Effector memory CD4-positive, alpha-beta T cell (primary cell): ENCODE results near the gene VWA1.
"Not testable (repeated sequence)": the region's sequence is repeated elsewhere in the genome, so short reads cannot be mapped to it uniquely, and the experiment has no call there.

Experiments
- DNase-seq, 3 donors: peaks; one replicate each; pipeline ENCODE4 v3.0.0-alpha.2; 2020
- H3K27ac ChIP-seq: 2 replicates; pipeline ENCODE4 v1.7.0; 2013; ENCODE audit warnings: mild to moderate bottlenecking, low read length, moderate library complexity; ENCODE audit not compliant: insufficient read depth, poor library complexity, severe bottlenecking
- H3K27me3 ChIP-seq: replicated peaks from 2 replicates; pipeline ENCODE4 v1.7.0; 2013; ENCODE audit warnings: mild to moderate bottlenecking, low read length; ENCODE audit not compliant: insufficient read depth, control insufficient read depth, poor library complexity, severe bottlenecking
- H3K36me3 ChIP-seq: 2 replicates; pipeline ENCODE4 v1.7.0; 2013; ENCODE audit warnings: mild to moderate bottlenecking, low read length, moderate library complexity; ENCODE audit not compliant: control insufficient read depth, insufficient read depth
- H3K4me1 ChIP-seq: 2 replicates; pipeline ENCODE4 v1.7.0; 2013; ENCODE audit warnings: low read length, mild to moderate bottlenecking; ENCODE audit not compliant: control insufficient read depth, insufficient read depth, poor library complexity, severe bottlenecking
- H3K4me3 ChIP-seq: 2 replicates; pipeline ENCODE4 v1.7.0; 2013; ENCODE audit warnings: low read length, low read depth, mild to moderate bottlenecking; ENCODE audit not compliant: insufficient read depth, poor library complexity, severe bottlenecking
- H3K9me3 ChIP-seq: 2 replicates; pipeline ENCODE4 v1.7.0; 2013; ENCODE audit warnings: mild to moderate bottlenecking, low read length, moderate library complexity; ENCODE audit not compliant: control insufficient read depth

The VWA1 gene

DNA sequence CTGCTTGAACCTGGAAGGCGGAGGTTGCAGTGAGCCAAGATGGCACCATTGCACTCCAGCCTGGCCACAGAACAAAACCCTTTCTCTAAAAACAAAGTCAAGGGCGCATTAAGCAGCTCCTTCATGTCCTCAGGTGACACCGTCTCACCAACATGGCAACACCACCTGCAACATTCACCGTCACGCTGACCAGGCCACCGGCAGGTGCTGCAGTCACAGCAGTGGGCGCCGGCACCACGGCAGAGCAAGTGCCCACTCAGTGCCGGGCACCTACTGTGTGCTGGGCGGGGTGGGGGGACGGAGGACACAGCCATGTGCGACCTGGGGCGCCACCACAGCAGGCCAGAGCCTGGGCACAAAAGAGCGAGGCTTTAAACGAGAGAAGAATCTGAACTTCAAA lies 48.2 kb downstream of the VWA1 start:
- H3K36me3 ChIP-seq, result peaks cover 30% of the 10 kb centered on the region
- H3K9me3 ChIP-seq, result no peaks in the 10 kb centered on the region

DNA sequence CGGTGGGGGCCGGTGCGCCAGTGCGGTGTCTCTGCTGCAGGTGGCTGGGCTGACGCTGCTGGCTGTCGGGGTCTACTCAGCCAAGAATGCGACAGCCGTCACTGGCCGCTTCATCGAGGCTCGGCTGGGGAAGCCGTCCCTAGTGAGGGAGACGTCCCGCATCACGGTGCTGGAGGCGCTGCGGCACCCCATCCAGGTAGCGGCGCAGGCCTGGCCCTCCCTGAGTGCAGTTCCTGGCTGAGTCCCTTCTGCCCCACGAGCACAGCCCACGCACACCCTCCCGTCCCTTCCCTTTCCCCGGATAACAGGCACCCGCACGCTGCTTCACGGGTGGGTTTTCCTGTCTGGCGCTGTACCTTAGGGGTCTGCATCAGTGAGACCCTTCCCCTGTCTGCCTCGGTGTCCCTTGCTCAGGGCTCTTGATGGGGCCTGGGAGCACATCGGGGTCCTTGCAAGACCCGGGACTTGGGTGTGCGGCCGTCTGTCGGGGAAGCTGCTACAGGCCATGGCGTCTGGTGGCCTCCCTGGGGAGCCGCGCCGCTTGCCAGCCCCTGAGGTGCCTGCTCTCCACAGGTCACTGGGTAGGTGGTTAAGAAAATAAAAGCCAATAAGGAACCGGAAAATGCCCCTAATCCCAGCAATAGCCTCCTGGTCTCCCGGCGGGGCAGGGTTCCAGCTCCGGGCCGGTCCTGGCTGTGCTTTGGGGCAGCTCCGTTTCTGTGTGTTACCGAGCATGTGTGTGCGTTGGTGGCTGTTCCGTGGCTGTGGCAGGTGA lies 49.7 kb downstream of the VWA1 start:
- not testable (repeated sequence) for DNase-seq, H3K27ac ChIP-seq, H3K9me3 ChIP-seq, H3K27me3 ChIP-seq, H3K4me1 ChIP-seq, H3K4me3 ChIP-seq
- H3K36me3 ChIP-seq, result peaks cover 32% of the 10 kb centered on the region

More for the DNA sequence above, 48.2 kb downstream of the VWA1 start:
- H3K4me1 ChIP-seq, result no peaks in the 10 kb centered on the region
- DNase-seq, result no peak
- no peaks in the 10 kb centered on the region for H3K27me3 ChIP-seq
- no peak overlapping the region for H3K4me3 ChIP-seq
- no peak overlapping the region for H3K27ac ChIP-seq

DNA sequence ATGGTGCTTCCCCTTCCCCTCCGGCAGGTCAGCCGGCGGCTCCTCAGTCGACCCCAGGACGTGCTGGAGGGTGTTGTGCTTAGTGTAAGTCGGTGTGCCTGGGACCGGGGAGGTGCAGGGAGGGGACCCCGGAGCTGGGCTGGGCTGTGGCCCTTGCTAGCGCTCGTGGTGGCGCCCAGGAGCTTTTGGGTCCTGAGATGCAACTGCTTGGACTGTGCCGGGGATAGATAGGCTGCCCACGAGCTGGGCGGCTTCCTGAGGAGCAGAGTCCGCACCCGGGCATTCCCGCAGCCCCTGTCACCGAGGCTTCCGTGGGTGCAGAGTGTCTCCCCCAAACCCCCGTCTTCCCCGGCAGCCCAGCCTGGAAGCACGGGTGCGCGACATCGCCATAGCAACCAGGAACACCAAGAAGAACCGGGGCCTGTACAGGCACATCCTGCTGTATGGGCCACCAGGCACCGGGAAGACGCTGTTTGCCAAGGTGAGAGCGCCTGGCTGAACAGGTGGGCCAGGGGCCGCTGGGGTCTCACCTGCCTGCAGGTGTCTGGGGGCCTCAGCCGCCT lies 50.3 kb downstream of the VWA1 start:
- peaks cover 35% of the 10 kb centered on the region for H3K36me3 ChIP-seq
- not testable (repeated sequence) for H3K4me1 ChIP-seq, DNase-seq, H3K27me3 ChIP-seq, H3K9me3 ChIP-seq, H3K27ac ChIP-seq, H3K4me3 ChIP-seq

GRCh38 chr1:1487701-1488100 lies 52.2 kb downstream of the VWA1 start:
- Histone ChIP-seq H3K4me3 (no peak overlapping the region), H3K27me3 (no peaks in the 10 kb centered on the region), H3K4me1 (no peaks in the 10 kb centered on the region), H3K27ac (no peak overlapping the region), H3K9me3 (no peaks in the 10 kb centered on the region), H3K36me3 (peaks cover 42% of the 10 kb centered on the region)
- DNase-seq, result no peak

- DNase-seq, result no peak
- Histone ChIP-seq H3K4me1 (no peaks in the 10 kb centered on the region), H3K27ac (no peak overlapping the region), H3K4me3 (no peak overlapping the region), H3K9me3 (no peaks in the 10 kb centered on the region), H3K27me3 (no peaks in the 10 kb centered on the region), H3K36me3 (peaks cover 37% of the 10 kb centered on the region)
Measured at GRCh38 chr1:1489231-1489630, 53.7 kb downstream of the VWA1 start.

- Histone ChIP-seq H3K27me3 (no peaks in the 10 kb centered on the region), H3K9me3 (no peaks in the 10 kb centered on the region), H3K4me1 (no peaks in the 10 kb centered on the region), H3K27ac (no peak overlapping the region), H3K4me3 (no peak overlapping the region), H3K36me3 (peaks cover 37% of the 10 kb centered on the region)
- no peak for DNase-seq
Measured at GRCh38 chr1:1489861-1490260, 54.4 kb downstream of the VWA1 start.

DNA sequence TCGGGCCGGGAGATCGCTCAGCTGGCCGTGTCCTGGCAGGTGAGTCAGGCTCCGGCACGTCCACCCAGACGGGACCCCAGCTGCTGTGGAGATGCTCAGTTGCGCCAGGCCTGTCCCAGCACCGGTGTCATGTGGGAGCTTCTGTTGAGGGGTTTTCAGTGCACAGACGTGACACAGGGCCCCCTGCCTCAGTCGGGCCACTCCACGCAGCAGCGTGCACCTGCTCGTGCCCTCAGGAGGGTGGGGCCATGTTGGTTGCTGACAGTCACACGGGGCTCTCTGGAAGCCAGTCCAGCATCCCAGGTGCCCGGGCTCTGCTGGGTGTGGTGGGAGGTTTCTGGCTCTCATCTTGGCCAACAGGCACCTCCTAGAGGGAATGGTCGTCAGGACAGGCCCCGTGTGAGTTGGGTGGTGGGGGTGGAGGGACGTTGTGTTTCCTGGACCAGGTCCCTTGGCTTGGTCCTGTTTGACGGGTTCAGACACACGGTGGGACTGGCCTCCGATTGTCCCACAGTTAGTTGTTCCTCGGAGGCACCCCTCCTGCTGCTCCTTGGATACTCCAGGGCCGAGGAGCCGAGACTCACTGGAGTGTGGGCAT lies 55.2 kb downstream of the VWA1 start:
- H3K27me3 ChIP-seq, result no peaks in the 10 kb centered on the region
- H3K27ac ChIP-seq, result no peak overlapping the region
- peaks cover 39% of the 10 kb centered on the region for H3K36me3 ChIP-seq
- no peaks in the 10 kb centered on the region for H3K4me1 ChIP-seq
- no peaks in the 10 kb centered on the region for H3K9me3 ChIP-seq
- no peak for DNase-seq
- no peak overlapping the region for H3K4me3 ChIP-seq

- H3K27ac ChIP-seq, result no peak overlapping the region
- H3K4me1 ChIP-seq, result no peaks in the 10 kb centered on the region
- H3K36me3 ChIP-seq, result peaks cover 35% of the 10 kb centered on the region
- H3K27me3 ChIP-seq, result no peaks in the 10 kb centered on the region
- H3K9me3 ChIP-seq, result no peaks in the 10 kb centered on the region
- H3K4me3 ChIP-seq, result no peak overlapping the region
- DNase-seq, result no peak
Measured at GRCh38 chr1:1491601-1492000, 56.1 kb downstream of the VWA1 start.
